PC-9 (cell line): ENCODE measurements around the gene AQR. TPM values are rescaled to one million over a fixed set of nuclear protein-coding genes. Genes with fewer than 3 reads are reported as not detected.

ENCODE experiments used
- BruUV-seq: library from RNA; stranded (reverse); fragments of 400-500 nt; replicated peaks from 2 replicates; lab custom pipeline; 2021; lab: Mats Ljungman, UMichigan
- CTCF ChIA-PET: fragments of 300-600 bp; sonication (Branson Sonifier 250); formaldehyde crosslinking; loops from one replicate; lab custom pipeline; 2022; ENCODE audit warnings: antibody characterized with exemption; lab: Charles Lee
- POLR2A ChIA-PET: fragments of 300-600 bp; sonication (Branson Sonifier 250); formaldehyde crosslinking; loops from one replicate; lab custom pipeline; 2022; ENCODE audit warnings: antibody characterized with exemption; ENCODE audit not compliant: unreplicated experiment; lab: Charles Lee
- DNase-seq, 2 experiments: peaks; one replicate each; pipeline versions ENCODE4 v3.0.0 to v3.0.0-alpha.2; 2015 to 2022; ENCODE audit warnings: mixed read lengths in 1 of 2
- H2AFZ ChIP-seq: fragments of 200-600 bp; sonication (generic); 2 replicates; pipeline ENCODE4 v1.8.1; 2017; ENCODE audit warnings: antibody characterized with exemption
- H3F3A ChIP-seq: fragments of 200-600 bp; sonication (generic); 2 replicates; pipeline ENCODE4 v1.8.1; 2017; ENCODE audit warnings: antibody characterized with exemption, mild to moderate bottlenecking, low read depth; ENCODE audit not compliant: insufficient read depth
- H3K27ac ChIP-seq: fragments of 200-600 bp; sonication (generic); 2 replicates; pipeline ENCODE4 v1.6.1; 2016; ENCODE audit warnings: mixed run types
- H3K27me3 ChIP-seq: fragments of 200-600 bp; sonication (generic); 2 replicates; pipeline ENCODE4 v1.6.1; 2016; ENCODE audit warnings: low read depth, mixed run types; ENCODE audit not compliant: insufficient read depth
- H3K36me3 ChIP-seq: fragments of 200-600 bp; sonication (generic); 2 replicates; pipeline ENCODE4 v1.6.1; 2016; ENCODE audit warnings: low read depth, mixed run types
- H3K4me1 ChIP-seq: fragments of 200-600 bp; sonication (generic); replicated peaks from 2 replicates; pipeline ENCODE4 v1.6.1; 2016; ENCODE audit warnings: mixed run types; ENCODE audit not compliant: insufficient read depth
- H3K4me2 ChIP-seq: fragments of 200-600 bp; sonication (generic); 2 replicates; pipeline ENCODE4 v1.6.1; 2017; ENCODE audit warnings: mixed run types
- H3K4me3 ChIP-seq: fragments of 200-600 bp; sonication (generic); 2 replicates; pipeline ENCODE4 v1.6.1; 2016; ENCODE audit warnings: mixed run types
- H3K79me2 ChIP-seq: fragments of 200-600 bp; sonication (generic); 2 replicates; pipeline ENCODE4 v1.6.1; 2017; ENCODE audit warnings: low read depth, mixed run types
- H3K9me2 ChIP-seq: fragments of 200-600 bp; sonication (generic); 2 replicates; pipeline ENCODE4 v1.8.1; 2017; ENCODE audit warnings: mild to moderate bottlenecking; ENCODE audit not compliant: insufficient read depth
- H3K9me3 ChIP-seq: fragments of 200-600 bp; sonication (generic); 2 replicates; pipeline ENCODE4 v1.8.1; 2016; ENCODE audit warnings: low read depth; ENCODE audit not compliant: insufficient read depth
- H4K20me1 ChIP-seq: fragments of 200-600 bp; sonication (generic); 2 replicates; pipeline ENCODE4 v1.8.1; 2017; ENCODE audit not compliant: insufficient read depth
- CTCF ChIP-seq: fragments of 200-600 bp; sonication (generic); conservative IDR thresholded peaks from 2 replicates; pipeline ENCODE4 v1.6.1; 2017; ENCODE audit warnings: mixed run types, antibody characterized with exemption, mild to moderate bottlenecking, moderate library complexity
- EZH2 ChIP-seq: fragments of 200-600 bp; sonication (generic); IDR thresholded peaks from 2 replicates; pipeline ENCODE4 v1.8.0; 2017; ENCODE audit warnings: antibody characterized with exemption, low read depth
- intact Hi-C: fragments of 100-400 bp; cut with micrococcal nuclease; formaldehyde crosslinking; loops from one replicate; pipeline ENCODE4 v1.10.0; 2022; ENCODE audit not compliant: unreplicated experiment
- total RNA-seq: library from RNA; stranded (reverse); gene quantifications from 2 replicates; pipeline ENCODE4 v1.2.3, GENCODE V29; 2021

AQR gene
- total RNA-seq, 1 experiment from 2014 or later = 33.6 TPM

- DNase-seq = no peak
- H3K4me3 ChIP-seq = no peak overlapping the region
- H3K27ac ChIP-seq = no peak overlapping the region
- ChIA-PET CTCF (no interaction called here), POLR2A (no interaction called here)
- no peaks in the 10 kb centered on the region for H3K9me3 ChIP-seq
- H3K9me2 ChIP-seq = no peaks in the 10 kb centered on the region
- H3K27me3 ChIP-seq = no peaks in the 10 kb centered on the region
- H3K79me2 ChIP-seq = no peaks in the 10 kb centered on the region
- H3K4me1 ChIP-seq = no peaks in the 10 kb centered on the region
- H4K20me1 ChIP-seq = no peaks in the 10 kb centered on the region
- H3F3A ChIP-seq = no peaks in the 10 kb centered on the region
- BruUV-seq = no TSS peak
- H2AFZ ChIP-seq = no peak overlapping the region
- intact Hi-C loops = no loop called here
- no peaks in the 10 kb centered on the region; the same call in 1 of the 2 replicates for H3K36me3 ChIP-seq
- no peak overlapping the region for H3K4me2 ChIP-seq
- TF ChIP-seq CTCF = no peak
- TF ChIP-seq EZH2 = no peak
Measured at GRCh38 chr15:34865531-34865930, 104.0 kb downstream of the AQR start.

GRCh38 chr15:34861214-34861613 lies 108.3 kb downstream of the AQR start:
- H3K9me2 ChIP-seq = no peaks in the 10 kb centered on the region
- H4K20me1 ChIP-seq = no peaks in the 10 kb centered on the region
- H3K4me3 ChIP-seq = no peak overlapping the region
- H2AFZ ChIP-seq = no peak overlapping the region
- no peaks in the 10 kb centered on the region; the same call in 1 of the 2 replicates for H3K36me3 ChIP-seq
- no peaks in the 10 kb centered on the region for H3K4me1 ChIP-seq
- H3K4me2 ChIP-seq = no peak overlapping the region
- no peaks in the 10 kb centered on the region for H3K9me3 ChIP-seq
- ChIA-PET CTCF (no interaction called here), POLR2A (no interaction called here)
- no peaks in the 10 kb centered on the region for H3K27me3 ChIP-seq
- DNase-seq = no peak
- BruUV-seq = no TSS peak
- intact Hi-C loops = no loop called here
- no peak for TF ChIP-seq CTCF
- TF ChIP-seq EZH2 = no peak
- H3F3A ChIP-seq = no peaks in the 10 kb centered on the region
- H3K79me2 ChIP-seq = no peaks in the 10 kb centered on the region
- no peak overlapping the region for H3K27ac ChIP-seq

GRCh38 chr15:34855893-34856292 lies 113.6 kb downstream of the AQR start:
- Histone ChIP-seq H3K9me2 (no peaks in the 10 kb centered on the region), H3F3A (0 out of 2 replicates have a peak, but pooled peaks cover 5% of the 10 kb centered on the region), H3K4me3 (no peak overlapping the region), H2AFZ (no peak overlapping the region), H3K79me2 (no peaks in the 10 kb centered on the region), H3K27me3 (no peaks in the 10 kb centered on the region), H3K27ac (no peak overlapping the region), H3K4me2 (no peak overlapping the region), H3K9me3 (no peaks in the 10 kb centered on the region), H3K36me3 (no peaks in the 10 kb centered on the region), H3K4me1 (no peaks in the 10 kb centered on the region), H4K20me1 (no peaks in the 10 kb centered on the region)
- CTCF ChIA-PET = no interaction called here
- no TSS peak for BruUV-seq
- POLR2A ChIA-PET = no interaction called here
- intact Hi-C loops = no loop called here
- TF ChIP-seq CTCF (no peak), EZH2 (no peak)
- DNase-seq = no peak
